ENCODE results near the gene ZNF329. TPM values are rescaled to one million over a fixed set of nuclear protein-coding genes. Genes with fewer than 3 reads are reported as not detected.

ZNF329 gene
- total and polyA plus RNA-seq, 2 of the 13 experiments (the other 11 are each of a cell fraction or from before 2014, with no cell fraction given): 3.8 to 9.6 TPM

GRCh38 chr19:58182989-58183816 lies 32.6 kb upstream of the ZNF329 start, which contains the start of gene ZNF274 (continued):
- peak; percentile 19; the same call in 1 of the 2 replicates for TF ChIP-seq YEATS2 (CRISPR knock-in tag; IDR thresholded peaks at IDR 0.05; ENCODE audit: borderline replicate concordance)
- TF ChIP-seq SP4 (CRISPR knock-in tag; IDR thresholded peaks at IDR 0.05): no peak; the same call in 1 of the 2 replicates
- TF ChIP-seq, protein P1, sequence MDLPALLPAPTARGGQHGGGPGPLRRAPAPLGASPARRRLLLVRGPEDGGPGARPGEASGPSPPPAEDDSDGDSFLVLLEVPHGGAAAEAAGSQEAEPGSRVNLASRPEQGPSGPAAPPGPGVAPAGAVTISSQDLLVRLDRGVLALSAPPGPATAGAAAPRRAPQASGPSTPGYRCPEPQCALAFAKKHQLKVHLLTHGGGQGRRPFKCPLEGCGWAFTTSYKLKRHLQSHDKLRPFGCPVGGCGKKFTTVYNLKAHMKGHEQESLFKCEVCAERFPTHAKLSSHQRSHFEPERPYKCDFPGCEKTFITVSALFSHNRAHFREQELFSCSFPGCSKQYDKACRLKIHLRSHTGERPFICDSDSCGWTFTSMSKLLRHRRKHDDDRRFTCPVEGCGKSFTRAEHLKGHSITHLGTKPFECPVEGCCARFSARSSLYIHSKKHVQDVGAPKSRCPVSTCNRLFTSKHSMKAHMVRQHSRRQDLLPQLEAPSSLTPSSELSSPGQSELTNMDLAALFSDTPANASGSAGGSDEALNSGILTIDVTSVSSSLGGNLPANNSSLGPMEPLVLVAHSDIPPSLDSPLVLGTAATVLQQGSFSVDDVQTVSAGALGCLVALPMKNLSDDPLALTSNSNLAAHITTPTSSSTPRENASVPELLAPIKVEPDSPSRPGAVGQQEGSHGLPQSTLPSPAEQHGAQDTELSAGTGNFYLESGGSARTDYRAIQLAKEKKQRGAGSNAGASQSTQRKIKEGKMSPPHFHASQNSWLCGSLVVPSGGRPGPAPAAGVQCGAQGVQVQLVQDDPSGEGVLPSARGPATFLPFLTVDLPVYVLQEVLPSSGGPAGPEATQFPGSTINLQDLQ (CRISPR knock-in tag; IDR thresholded peaks at IDR 0.05): no peak
- no peak for TF ChIP-seq KDM1A (CRISPR knock-in tag; IDR thresholded peaks at IDR 0.05)
- TF ChIP-seq HOXD1 (CRISPR knock-in tag; IDR thresholded peaks at IDR 0.05): no peak
- no peak; the same call in 1 of the 2 replicates for TF ChIP-seq ZMYM4 (CRISPR knock-in tag; IDR thresholded peaks at IDR 0.05)
- no peak for TF ChIP-seq PRDM10 (CRISPR knock-in tag; IDR thresholded peaks at IDR 0.05; ENCODE audit: low read depth)
- TF ChIP-seq ATM (IDR thresholded peaks at IDR 0.05; ENCODE audit: borderline replicate concordance): no peak
- TF ChIP-seq, protein P2, sequence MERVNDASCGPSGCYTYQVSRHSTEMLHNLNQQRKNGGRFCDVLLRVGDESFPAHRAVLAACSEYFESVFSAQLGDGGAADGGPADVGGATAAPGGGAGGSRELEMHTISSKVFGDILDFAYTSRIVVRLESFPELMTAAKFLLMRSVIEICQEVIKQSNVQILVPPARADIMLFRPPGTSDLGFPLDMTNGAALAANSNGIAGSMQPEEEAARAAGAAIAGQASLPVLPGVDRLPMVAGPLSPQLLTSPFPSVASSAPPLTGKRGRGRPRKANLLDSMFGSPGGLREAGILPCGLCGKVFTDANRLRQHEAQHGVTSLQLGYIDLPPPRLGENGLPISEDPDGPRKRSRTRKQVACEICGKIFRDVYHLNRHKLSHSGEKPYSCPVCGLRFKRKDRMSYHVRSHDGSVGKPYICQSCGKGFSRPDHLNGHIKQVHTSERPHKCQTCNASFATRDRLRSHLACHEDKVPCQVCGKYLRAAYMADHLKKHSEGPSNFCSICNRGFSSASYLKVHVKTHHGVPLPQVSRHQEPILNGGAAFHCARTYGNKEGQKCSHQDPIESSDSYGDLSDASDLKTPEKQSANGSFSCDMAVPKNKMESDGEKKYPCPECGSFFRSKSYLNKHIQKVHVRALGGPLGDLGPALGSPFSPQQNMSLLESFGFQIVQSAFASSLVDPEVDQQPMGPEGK (CRISPR knock-in tag; IDR thresholded peaks at IDR 0.05): no peak; the same call in 1 of the 2 replicates
- TF ChIP-seq ZFP37 (CRISPR knock-in tag; IDR thresholded peaks at IDR 0.05; ENCODE audit: borderline replicate concordance): no peak
- TF ChIP-seq, protein P3, sequence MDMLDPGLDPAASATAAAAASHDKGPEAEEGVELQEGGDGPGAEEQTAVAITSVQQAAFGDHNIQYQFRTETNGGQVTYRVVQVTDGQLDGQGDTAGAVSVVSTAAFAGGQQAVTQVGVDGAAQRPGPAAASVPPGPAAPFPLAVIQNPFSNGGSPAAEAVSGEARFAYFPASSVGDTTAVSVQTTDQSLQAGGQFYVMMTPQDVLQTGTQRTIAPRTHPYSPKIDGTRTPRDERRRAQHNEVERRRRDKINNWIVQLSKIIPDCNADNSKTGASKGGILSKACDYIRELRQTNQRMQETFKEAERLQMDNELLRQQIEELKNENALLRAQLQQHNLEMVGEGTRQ (IDR thresholded peaks at IDR 0.05; ENCODE audit: low read depth, low read length): no peak
- TF ChIP-seq, protein P3 (CRISPR knock-in tag; IDR thresholded peaks at IDR 0.05; ENCODE audit: borderline replicate concordance): no peak
- no peak for TF ChIP-seq MTA1 (CRISPR knock-in tag; IDR thresholded peaks at IDR 0.05; ENCODE audit: borderline replicate concordance)
- peak; percentile 88 for TF ChIP-seq CEBPG (CRISPR knock-in tag; IDR thresholded peaks at IDR 0.05)
- TF ChIP-seq TFDP1 (CRISPR knock-in tag; IDR thresholded peaks at IDR 0.05; ENCODE audit: borderline replicate concordance): peak; percentile 74; the same call in 1 of the 2 replicates
